HEK293 (cell line): Measurements from ENCODE around the gene TMEM208.

ENCODE experiments used
- BCL11A ChIP-seq: fragments of 450-650 bp; formaldehyde crosslinking; IDR thresholded peaks from 2 replicates; pipeline ENCODE4 v1.5.1; 2016; ENCODE audit warnings: low read depth, missing biosample characterization, missing genetic modification characterization
- ELK4 ChIP-seq: IDR thresholded peaks from 2 replicates; pipeline ENCODE4 v1.6.1; 2011; ENCODE audit warnings: mild to moderate bottlenecking, low read depth, low read length, borderline replicate concordance
- GLI2 ChIP-seq: fragments of 450-650 bp; formaldehyde crosslinking; IDR thresholded peaks from 2 replicates; pipeline ENCODE4; 2017; ENCODE audit warnings: missing biosample characterization, missing genetic modification characterization, low read depth, borderline replicate concordance
- GLIS1 ChIP-seq: fragments of 450-650 bp; formaldehyde crosslinking; IDR thresholded peaks from 2 replicates; pipeline ENCODE4 v1.5.1; 2016; ENCODE audit warnings: missing biosample characterization, missing genetic modification characterization
- HOXC10 ChIP-seq: sonication (generic); formaldehyde crosslinking; IDR thresholded peaks from 2 replicates; pipeline ENCODE4 v1.8.1; 2023; ENCODE audit warnings: mild to moderate bottlenecking, missing genetic modification reagents
- KLF16 ChIP-seq: fragments of 450-650 bp; formaldehyde crosslinking; IDR thresholded peaks from 2 replicates; pipeline ENCODE4 v1.5.1; 2017; ENCODE audit warnings: missing biosample characterization, missing genetic modification characterization
- KLF8 ChIP-seq: fragments of 450-650 bp; formaldehyde crosslinking; IDR thresholded peaks from 2 replicates; pipeline ENCODE4 v1.5.1; 2016; ENCODE audit warnings: missing biosample characterization, missing genetic modification characterization
- OSR2 ChIP-seq: fragments of 450-650 bp; formaldehyde crosslinking; IDR thresholded peaks from 2 replicates; pipeline ENCODE4 v1.5.1; 2016; ENCODE audit warnings: missing biosample characterization, missing genetic modification characterization
- OVOL3 ChIP-seq: fragments of 450-650 bp; formaldehyde crosslinking; IDR thresholded peaks from 2 replicates; pipeline ENCODE4 v1.5.1; 2016; ENCODE audit warnings: missing biosample characterization, missing genetic modification characterization
- PRDM1 ChIP-seq: fragments of 450-650 bp; formaldehyde crosslinking; IDR thresholded peaks from 2 replicates; pipeline ENCODE4; 2016; ENCODE audit warnings: missing biosample characterization, missing genetic modification characterization
- SETDB1 ChIP-seq: IDR thresholded peaks from one replicate; pipeline ENCODE4 v1.6.1; 2017; ENCODE audit warnings: mild to moderate bottlenecking, low read length, moderate library complexity, mixed read lengths; ENCODE audit not compliant: insufficient read length
- ZBTB20 ChIP-seq: fragments of 450-650 bp; formaldehyde crosslinking; IDR thresholded peaks from 2 replicates; pipeline ENCODE4 v1.5.1; 2016; ENCODE audit warnings: missing biosample characterization, missing genetic modification characterization
- ZFHX2 ChIP-seq: fragments of 450-650 bp; formaldehyde crosslinking; conservative IDR thresholded peaks from 2 replicates; pipeline ENCODE4 v1.5.1; 2016; ENCODE audit warnings: missing biosample characterization, missing genetic modification characterization
- ZIC2 ChIP-seq: fragments of 450-650 bp; formaldehyde crosslinking; IDR thresholded peaks from 2 replicates; pipeline ENCODE4 v1.5.1; 2016; ENCODE audit warnings: missing biosample characterization, missing genetic modification characterization
- ZNF140 ChIP-seq: fragments of 450-650 bp; formaldehyde crosslinking; IDR thresholded peaks from 2 replicates; pipeline ENCODE4 v1.5.1; 2016; ENCODE audit warnings: missing biosample characterization, missing genetic modification characterization
- ZNF174 ChIP-seq: fragments of 450-650 bp; formaldehyde crosslinking; IDR thresholded peaks from 2 replicates; pipeline ENCODE4 v1.5.0; 2017; ENCODE audit warnings: missing biosample characterization, mild to moderate bottlenecking, missing genetic modification characterization
- ZNF19 ChIP-seq: fragments of 450-650 bp; formaldehyde crosslinking; IDR thresholded peaks from 2 replicates; pipeline ENCODE4; 2016; ENCODE audit warnings: missing biosample characterization, missing genetic modification characterization, low read depth
- ZNF211 ChIP-seq: fragments of 450-650 bp; formaldehyde crosslinking; IDR thresholded peaks from 2 replicates; pipeline ENCODE4 v1.5.1; 2016; ENCODE audit warnings: low read depth, missing biosample characterization, missing genetic modification characterization
- ZNF214 ChIP-seq: fragments of 450-650 bp; formaldehyde crosslinking; IDR thresholded peaks from 2 replicates; pipeline ENCODE4 v1.5.1; 2017; ENCODE audit warnings: missing biosample characterization, mild to moderate bottlenecking, missing genetic modification characterization, borderline replicate concordance
- ZNF223 ChIP-seq: fragments of 450-650 bp; formaldehyde crosslinking; IDR thresholded peaks from 2 replicates; pipeline ENCODE4 v1.5.1; 2016; ENCODE audit warnings: missing biosample characterization, missing genetic modification characterization
- ZNF24 ChIP-seq: fragments of 450-650 bp; formaldehyde crosslinking; IDR thresholded peaks from 2 replicates; pipeline ENCODE4 v1.5.1; 2016; ENCODE audit warnings: missing biosample characterization, missing genetic modification characterization
- ZNF335 ChIP-seq: fragments of 450-650 bp; formaldehyde crosslinking; conservative IDR thresholded peaks from 2 replicates; pipeline ENCODE4 v1.5.1; 2016; ENCODE audit warnings: missing biosample characterization, missing genetic modification characterization
- ZNF391 ChIP-seq: fragments of 450-650 bp; formaldehyde crosslinking; IDR thresholded peaks from 2 replicates; pipeline ENCODE4 v1.5.1; 2016; ENCODE audit warnings: low read depth, missing biosample characterization, missing genetic modification characterization, borderline replicate concordance
- ZNF426 ChIP-seq: fragments of 450-650 bp; formaldehyde crosslinking; IDR thresholded peaks from 2 replicates; pipeline ENCODE4 v1.5.1; 2017; ENCODE audit warnings: missing biosample characterization, missing genetic modification characterization, mild to moderate bottlenecking, inconsistent platforms, moderate library complexity
- ZNF548 ChIP-seq: fragments of 450-650 bp; formaldehyde crosslinking; IDR thresholded peaks from 2 replicates; pipeline ENCODE4 v1.5.1; 2016; ENCODE audit warnings: missing biosample characterization, missing genetic modification characterization
- ZNF580 ChIP-seq: fragments of 450-650 bp; formaldehyde crosslinking; IDR thresholded peaks from 2 replicates; pipeline ENCODE4 v1.5.1; 2016; ENCODE audit warnings: missing biosample characterization, missing genetic modification characterization
- ZNF629 ChIP-seq: fragments of 450-650 bp; formaldehyde crosslinking; IDR thresholded peaks from 2 replicates; pipeline ENCODE4 v1.5.1; 2017; ENCODE audit warnings: missing biosample characterization, missing genetic modification characterization
- ZNF664 ChIP-seq: fragments of 450-650 bp; formaldehyde crosslinking; IDR thresholded peaks from 2 replicates; pipeline ENCODE4 v1.5.1; 2016; ENCODE audit warnings: missing biosample characterization, missing genetic modification characterization
- ZNF785 ChIP-seq: fragments of 450-650 bp; formaldehyde crosslinking; IDR thresholded peaks from 2 replicates; pipeline ENCODE4 v1.5.1; 2016; ENCODE audit warnings: missing biosample characterization, missing genetic modification characterization
- ZNF843 ChIP-seq: fragments of 450-650 bp; formaldehyde crosslinking; IDR thresholded peaks from 2 replicates; pipeline ENCODE4 v1.5.1; 2016; ENCODE audit warnings: missing biosample characterization, missing genetic modification characterization
- TF ChIP-seq, protein P1 (sequence below): fragments of 450-650 bp; formaldehyde crosslinking; IDR thresholded peaks from 2 replicates; pipeline ENCODE4 v1.5.1; 2016; ENCODE audit warnings: missing biosample characterization, missing genetic modification characterization
- TF ChIP-seq, protein P2 (sequence below): fragments of 450-650 bp; IDR thresholded peaks from 2 replicates; pipeline ENCODE4 v1.5.1; 2018; ENCODE audit warnings: missing biosample characterization, mild to moderate bottlenecking, missing genetic modification characterization
- TF ChIP-seq, protein P3 (sequence below): fragments of 450-650 bp; formaldehyde crosslinking; IDR thresholded peaks from 2 replicates; pipeline ENCODE4 v1.5.1; 2016; ENCODE audit warnings: missing biosample characterization, missing genetic modification characterization

TMEM208 gene

GRCh38 chr16:67277999-67278772 is 51.3 kb downstream of the TMEM208 start (continued):
- no peak for TF ChIP-seq ZNF19 (tag by site-specific recombination)
- no peak for TF ChIP-seq ELK4
- TF ChIP-seq ZIC2: peak; percentile 84
- TF ChIP-seq ZNF211 (tag by site-specific recombination): no peak
- TF ChIP-seq ZNF629 (tag by site-specific recombination): no peak
- no peak for TF ChIP-seq ZBTB20 (tag by site-specific recombination)
- no peak for TF ChIP-seq ZNF548 (tag by site-specific recombination)
- peak; percentile 67 for TF ChIP-seq ZNF335 (tag by site-specific recombination)
- TF ChIP-seq, protein P1, sequence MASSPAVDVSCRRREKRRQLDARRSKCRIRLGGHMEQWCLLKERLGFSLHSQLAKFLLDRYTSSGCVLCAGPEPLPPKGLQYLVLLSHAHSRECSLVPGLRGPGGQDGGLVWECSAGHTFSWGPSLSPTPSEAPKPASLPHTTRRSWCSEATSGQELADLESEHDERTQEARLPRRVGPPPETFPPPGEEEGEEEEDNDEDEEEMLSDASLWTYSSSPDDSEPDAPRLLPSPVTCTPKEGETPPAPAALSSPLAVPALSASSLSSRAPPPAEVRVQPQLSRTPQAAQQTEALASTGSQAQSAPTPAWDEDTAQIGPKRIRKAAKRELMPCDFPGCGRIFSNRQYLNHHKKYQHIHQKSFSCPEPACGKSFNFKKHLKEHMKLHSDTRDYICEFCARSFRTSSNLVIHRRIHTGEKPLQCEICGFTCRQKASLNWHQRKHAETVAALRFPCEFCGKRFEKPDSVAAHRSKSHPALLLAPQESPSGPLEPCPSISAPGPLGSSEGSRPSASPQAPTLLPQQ (tag by site-specific recombination): no peak
- TF ChIP-seq GLIS1 (tag by site-specific recombination): peak; percentile 65
- no peak for TF ChIP-seq ZNF214
- no peak for TF ChIP-seq SETDB1
- no peak for TF ChIP-seq ZNF391 (tag by site-specific recombination)
- TF ChIP-seq GLI2 (tag by site-specific recombination): no peak
- TF ChIP-seq ZNF785 (tag by site-specific recombination): no peak
- TF ChIP-seq ZNF174 (tag by site-specific recombination): no peak
- TF ChIP-seq, protein P2, sequence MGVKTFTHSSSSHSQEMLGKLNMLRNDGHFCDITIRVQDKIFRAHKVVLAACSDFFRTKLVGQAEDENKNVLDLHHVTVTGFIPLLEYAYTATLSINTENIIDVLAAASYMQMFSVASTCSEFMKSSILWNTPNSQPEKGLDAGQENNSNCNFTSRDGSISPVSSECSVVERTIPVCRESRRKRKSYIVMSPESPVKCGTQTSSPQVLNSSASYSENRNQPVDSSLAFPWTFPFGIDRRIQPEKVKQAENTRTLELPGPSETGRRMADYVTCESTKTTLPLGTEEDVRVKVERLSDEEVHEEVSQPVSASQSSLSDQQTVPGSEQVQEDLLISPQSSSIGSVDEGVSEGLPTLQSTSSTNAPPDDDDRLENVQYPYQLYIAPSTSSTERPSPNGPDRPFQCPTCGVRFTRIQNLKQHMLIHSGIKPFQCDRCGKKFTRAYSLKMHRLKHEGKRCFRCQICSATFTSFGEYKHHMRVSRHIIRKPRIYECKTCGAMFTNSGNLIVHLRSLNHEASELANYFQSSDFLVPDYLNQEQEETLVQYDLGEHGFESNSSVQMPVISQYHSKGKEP (tag by site-specific recombination): no peak
- TF ChIP-seq ZNF140 (tag by site-specific recombination): no peak
- no peak for TF ChIP-seq ZNF664
- TF ChIP-seq KLF16 (tag by site-specific recombination): no peak
- no peak for TF ChIP-seq KLF8 (tag by site-specific recombination)
- TF ChIP-seq HOXC10 (CRISPR knock-in tag): no peak
- TF ChIP-seq BCL11A: no peak
- no peak for TF ChIP-seq ZNF223 (tag by site-specific recombination)
- no peak for TF ChIP-seq ZNF843 (tag by site-specific recombination)
- TF ChIP-seq ZNF426 (tag by site-specific recombination): no peak
- no peak for TF ChIP-seq PRDM1 (tag by site-specific recombination)
- TF ChIP-seq OVOL3 (tag by site-specific recombination): no peak
- TF ChIP-seq ZNF24 (tag by site-specific recombination): no peak
- no peak for TF ChIP-seq OSR2 (tag by site-specific recombination)
- TF ChIP-seq ZNF580 (tag by site-specific recombination): no peak
- peak; percentile 57 for TF ChIP-seq ZFHX2 (tag by site-specific recombination)
- TF ChIP-seq, protein P3, sequence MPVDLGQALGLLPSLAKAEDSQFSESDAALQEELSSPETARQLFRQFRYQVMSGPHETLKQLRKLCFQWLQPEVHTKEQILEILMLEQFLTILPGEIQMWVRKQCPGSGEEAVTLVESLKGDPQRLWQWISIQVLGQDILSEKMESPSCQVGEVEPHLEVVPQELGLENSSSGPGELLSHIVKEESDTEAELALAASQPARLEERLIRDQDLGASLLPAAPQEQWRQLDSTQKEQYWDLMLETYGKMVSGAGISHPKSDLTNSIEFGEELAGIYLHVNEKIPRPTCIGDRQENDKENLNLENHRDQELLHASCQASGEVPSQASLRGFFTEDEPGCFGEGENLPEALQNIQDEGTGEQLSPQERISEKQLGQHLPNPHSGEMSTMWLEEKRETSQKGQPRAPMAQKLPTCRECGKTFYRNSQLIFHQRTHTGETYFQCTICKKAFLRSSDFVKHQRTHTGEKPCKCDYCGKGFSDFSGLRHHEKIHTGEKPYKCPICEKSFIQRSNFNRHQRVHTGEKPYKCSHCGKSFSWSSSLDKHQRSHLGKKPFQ: no peak
